Limb (tissue), 2 donors: ENCODE data around the gene DPEP2.
"Not testable (repeated sequence)": the region's sequence is repeated elsewhere in the genome, so short reads cannot be mapped to it uniquely, and the experiment has no call there.

Experiments used
- DNase-seq, 2 donors: peaks; one replicate each; pipeline ENCODE4 v3.0.0-alpha.2; 2016; ENCODE audit errors: extremely low spot score in 2 of 2

Gene DPEP2

DNA sequence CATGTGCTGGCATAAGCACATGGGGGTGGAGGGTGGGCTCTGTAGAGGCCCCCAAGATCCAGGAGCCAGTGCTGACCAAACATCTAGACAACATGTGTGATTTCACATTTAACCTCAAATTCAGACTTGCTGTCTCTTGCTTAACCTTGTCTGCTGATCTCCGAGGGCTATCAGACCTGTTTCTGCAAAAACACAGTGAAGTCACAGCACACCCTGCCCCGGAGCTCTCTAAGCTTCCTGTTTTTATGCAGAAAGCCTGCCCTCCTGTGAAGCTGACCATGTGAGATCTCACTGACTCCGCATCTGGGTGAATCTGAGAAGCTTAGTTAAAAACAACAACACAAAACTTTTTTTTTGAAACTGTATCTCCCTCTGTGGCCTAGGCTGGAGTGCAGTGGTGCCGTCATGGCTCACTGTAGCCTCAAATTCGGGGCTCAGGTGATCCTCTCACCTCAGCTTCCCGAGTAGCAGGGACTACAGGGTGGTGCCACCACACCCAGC, 6.6 kb upstream of the DPEP2 start:
- no peak for DNase-seq

DNA sequence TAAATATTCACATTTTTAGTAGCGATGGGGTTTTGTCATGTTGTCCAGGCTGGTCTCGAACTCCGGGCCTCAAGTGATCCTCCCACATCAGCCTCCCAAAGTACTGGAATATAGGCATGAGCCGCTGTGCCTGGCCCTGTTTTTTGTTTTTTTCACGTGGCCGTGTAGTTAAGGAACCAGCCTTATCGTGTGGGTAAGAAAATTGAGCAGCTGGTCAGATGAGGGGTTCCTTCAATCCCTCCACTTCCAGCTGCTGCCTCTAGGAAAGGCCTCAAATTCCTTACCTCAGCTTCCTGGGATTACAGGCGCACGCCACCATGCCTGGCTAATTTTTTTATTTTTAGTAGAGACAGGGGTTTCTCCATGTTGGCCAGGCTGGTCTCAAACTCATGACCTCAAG, 5.9 kb upstream of the DPEP2 start:
- DNase-seq: no peak

DNA sequence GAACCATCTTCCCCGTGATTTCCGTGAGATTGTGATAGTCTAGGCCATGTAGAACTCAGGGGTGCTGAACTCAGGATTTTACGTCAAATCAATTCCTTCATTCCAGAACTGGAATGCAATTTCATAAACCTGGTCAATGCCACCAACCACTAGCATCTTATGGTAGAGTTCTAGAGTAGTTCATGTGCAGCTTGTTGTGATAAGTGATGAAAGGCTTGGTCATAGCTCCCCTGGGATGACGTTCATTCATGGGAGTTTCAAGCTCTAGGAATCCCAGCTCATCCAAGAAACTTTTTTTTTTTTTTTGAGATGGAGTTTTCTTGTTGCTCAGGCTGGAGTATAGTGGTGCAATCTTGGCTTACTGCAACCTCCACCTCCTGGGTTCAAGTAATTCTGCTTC, 3.7 kb upstream of the DPEP2 start:
- no peak for DNase-seq

DNA sequence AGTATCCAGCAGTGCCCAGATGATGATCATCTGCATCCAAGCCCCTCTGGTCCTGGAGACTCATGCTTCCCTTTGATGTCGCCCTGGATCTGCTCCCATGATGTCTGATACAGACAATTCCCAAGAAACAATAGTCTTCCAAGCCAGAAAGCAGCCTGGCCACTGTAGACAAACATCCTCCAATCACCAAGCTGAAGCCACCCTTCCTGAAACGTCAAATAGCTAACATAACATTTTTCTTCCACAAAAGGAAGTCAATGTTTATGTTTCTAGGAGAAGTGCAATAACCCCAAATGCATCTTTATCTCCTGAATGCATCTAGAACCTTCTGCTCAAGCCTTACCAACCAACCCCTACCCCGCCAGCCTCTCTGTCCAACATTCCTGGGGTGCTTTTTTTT, 1.2 kb upstream of the DPEP2 start:
- no peak for DNase-seq

DNA sequence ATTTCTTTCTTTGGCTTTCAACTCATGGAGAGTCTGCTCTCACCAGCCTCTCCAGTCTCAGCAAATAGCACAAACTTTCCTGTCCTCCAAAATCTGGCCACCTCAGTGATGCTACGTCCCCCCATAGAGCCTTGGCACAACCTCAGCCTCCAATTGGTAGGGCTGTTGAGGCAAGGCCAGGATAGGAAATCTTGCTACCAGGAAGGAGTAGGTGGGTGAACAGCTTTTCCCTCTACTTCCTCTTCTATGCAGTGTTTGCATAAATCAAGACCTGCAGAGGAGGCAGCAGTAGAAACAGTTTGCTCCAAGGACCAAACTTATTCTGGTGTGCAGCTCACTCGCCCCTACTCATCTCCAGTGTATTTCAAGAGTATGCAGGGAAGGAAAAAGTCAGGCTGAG, 701 bp upstream of the DPEP2 start:
- DNase-seq: no peak

DNA sequence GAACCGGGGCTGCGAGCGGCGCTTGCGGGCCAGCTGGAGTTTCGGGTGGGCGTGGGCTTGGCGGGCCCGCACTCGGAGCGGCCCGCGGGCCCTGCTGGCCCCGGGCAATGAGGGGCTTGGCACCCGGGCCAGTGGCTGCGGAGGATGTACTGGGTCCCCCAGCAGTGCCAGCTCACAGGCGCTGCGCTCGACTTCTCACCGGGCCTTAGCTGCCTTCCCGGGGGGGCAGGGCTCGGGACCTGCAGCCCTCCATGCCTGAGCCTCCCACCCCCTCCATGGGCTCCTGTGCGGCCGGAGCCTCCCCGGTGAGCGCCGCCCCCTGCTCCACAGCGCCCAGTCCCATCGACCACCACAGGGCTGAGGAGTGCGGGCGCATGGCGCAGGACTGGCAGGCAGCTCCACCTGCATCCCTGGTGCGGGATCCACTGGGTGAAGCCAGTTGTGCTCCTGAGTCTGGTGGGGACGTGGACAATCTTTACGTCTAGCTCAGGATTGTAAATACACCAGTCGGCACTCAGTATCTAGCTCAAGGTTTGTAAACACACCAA, 979 bp downstream of the DPEP2 start:
- DNase-seq: not testable (repeated sequence)

DNA sequence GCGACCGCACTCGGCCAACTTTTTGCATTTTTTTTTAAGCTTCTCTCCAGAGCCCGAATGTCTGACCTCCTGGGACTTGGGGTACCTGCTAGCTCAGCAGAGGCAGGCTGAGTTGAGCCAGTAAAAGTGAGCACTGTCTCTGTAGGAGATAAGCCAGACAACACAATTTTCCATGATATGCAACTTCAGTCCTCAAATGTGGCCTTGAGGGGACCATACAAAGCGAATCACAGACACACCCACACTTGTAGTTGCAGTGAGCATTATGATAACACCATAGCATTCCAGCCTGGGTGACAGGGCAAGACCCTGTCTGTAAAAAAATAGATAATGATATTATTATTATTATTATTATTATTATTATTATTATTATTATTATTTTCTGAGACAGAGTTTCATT, 2.6 kb downstream of the DPEP2 start:
- DNase-seq: no peak

DNA sequence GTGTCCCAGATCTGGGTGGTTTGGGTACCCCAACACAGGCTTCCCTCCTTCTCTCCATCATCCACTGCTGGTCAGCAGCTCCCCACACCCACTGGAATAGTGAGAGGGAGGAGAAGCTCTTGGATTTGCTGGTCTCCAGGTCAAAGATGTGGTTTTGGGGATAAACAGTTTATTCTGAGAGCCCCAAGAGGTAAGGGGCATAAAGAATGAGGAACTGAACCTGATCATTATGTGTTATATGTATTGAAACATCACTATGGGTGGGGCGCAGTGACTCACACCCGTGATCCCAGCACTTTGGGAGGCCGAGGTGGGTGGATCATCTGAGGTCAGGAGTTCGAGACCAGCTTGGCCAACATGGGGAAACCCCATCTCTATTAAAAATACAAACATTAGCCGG, 3.9 kb downstream of the DPEP2 start:
- DNase-seq: no peak

DNA sequence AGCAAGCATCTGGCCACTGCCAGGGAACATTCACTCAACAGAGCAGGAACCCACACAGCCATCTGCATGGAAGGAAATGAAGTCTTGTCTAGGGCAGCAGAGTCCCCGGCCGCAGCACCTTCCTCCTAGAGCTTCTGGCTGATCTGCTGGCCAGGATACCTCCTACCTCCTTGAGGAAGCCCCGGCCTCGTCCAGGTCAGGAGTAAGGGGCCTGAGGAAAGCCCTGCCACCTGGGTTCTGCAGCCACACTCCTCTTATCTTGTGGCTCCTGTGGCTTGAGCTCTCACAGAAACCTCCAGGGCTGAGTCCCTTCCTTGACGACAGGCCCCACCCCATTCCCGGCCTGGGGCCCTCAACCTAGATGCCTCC, 5.3 kb downstream of the DPEP2 start:
- not testable (repeated sequence) for DNase-seq

DNA sequence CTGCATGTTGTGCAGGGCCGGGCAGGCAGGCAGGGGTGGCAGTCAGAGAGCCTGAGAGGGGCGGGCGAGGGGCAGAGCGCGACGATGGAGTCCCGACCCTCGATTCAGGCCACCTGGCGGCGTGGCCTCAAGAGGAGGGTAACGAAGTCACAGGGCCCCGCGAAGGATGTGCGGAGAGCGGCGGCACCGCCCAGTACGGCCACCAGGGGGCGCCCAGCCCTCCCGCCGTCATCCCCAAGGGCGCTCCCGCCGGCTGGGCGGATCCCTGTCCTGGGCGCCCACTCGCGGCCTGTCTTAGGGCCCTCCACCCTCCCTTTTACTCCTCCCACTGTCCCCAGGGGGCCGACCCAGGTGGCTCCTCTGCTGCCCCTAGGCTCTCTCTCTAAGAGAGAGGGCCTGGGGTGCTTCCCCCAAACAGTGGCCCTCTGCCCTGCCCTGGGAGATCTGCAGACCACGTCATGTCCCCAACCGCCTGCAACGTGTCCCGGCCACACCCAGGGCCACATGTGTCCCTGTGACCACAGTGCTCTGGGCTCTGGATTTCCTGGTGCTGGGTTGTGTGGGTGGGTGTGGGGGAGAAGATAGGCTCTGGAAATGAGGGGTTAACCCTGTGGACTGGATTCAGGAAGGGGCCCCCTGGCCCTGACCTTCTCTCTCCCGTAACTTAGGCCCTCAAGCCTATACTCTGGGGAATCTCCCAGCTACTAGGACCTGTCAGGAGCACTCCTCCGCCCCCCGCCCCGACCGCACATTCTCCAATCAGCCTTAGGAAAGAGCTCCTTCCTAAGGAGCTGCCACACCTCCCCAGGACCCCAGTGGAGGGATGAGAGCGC, 5.9 kb downstream of the DPEP2 start:
- peak; percentile 68 to 82 for DNase-seq

DNA sequence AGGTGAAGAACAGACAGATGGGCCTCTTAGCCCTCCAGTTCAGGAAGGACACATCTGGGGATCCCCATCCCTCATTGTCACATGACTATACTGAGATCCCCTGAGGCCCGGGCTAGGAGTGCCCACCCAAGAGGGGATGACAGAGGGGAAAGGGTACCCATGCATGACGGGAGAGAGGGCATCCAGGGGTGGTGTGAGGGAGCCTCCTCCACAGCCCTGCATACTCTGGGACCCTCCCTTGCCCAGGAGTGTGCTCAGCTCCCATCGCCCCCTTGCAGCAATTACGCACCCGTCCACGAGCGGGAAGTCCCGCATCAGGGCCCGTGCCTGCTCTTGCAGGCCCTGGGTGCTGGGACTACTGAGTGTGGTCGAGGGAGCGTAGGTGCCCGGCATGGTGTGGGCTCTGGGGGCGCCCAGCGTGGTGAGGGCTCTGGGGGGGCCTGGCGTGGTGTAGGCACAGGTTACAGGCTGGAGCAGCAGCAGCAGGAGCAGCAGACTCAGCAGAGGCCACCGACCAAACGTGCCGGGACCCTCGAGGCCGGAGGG, 6.5 kb downstream of the DPEP2 start:
- DNase-seq: no peak

DNA sequence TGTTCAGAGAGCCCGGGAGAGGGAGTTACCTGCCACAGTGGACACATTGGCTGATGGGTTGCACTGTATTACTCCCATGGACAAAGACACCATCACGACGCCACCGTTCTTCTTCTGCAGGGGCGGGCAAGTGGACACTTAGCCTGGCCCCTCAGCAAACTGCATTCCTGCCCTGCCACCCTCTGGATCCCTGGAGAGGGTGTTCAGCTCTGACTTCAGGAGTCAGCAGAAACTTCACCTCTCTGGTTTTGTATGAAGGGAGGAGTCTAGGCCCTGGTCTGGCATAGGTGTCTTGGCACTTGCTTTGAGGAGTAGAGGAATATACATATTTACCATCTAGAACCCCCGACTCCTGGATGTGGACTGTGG, 9.3 kb downstream of the DPEP2 start:
- DNase-seq: no peak

DNA sequence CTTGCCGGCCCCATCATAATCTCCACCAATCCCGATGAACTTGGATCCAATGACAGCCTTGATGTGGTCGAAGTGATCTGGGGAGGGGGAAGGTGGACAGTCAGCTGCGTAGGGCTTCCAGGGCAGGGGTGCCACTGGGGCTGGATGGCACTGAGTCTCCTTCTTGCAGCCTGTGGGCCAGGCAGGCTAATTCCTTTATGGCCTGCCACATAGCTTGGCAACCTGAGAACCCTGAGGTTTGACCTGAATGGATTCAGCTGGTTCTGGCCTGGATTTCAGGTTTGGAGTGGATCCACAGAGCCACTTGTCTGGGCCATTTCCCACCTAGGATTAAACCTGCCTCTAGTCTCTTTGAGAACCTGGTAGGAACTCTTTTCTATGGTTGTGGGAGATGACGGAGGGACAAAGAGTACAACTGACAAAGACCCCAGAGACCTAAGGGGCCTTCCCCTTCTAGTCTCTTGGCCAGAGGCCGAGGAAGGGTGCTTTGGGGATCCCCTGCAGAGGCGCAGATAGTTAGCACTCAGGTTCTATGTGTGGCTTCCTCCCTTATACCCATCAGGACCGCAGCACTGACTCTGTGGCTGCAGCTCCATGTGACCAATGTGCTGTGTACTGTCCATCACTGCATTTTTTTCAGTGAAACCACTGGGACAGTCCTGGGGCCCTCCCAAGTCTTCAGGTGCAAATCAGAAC, 9.8 kb downstream of the DPEP2 start:
- DNase-seq: no peak

DNA sequence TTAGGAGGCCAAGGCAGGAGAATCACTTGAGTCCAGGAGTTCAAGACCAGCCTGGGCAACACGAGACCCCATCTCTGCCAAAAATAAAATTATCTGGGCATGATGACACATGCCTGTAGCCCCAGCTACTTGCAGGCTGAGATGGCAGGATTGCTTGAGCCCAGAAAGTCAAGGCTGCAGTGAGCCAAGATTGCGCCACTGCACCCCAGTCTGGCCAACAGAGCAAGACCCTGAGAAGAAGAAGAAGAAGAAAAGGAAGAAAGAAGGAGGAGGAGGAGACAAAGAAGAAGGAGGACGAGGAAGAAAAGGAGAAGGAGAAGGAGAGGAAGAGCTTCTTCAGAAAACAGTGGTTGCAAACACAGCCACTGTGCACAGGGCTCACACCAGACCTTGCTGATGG, 10.6 kb downstream of the DPEP2 start:
- DNase-seq: no peak

DNA sequence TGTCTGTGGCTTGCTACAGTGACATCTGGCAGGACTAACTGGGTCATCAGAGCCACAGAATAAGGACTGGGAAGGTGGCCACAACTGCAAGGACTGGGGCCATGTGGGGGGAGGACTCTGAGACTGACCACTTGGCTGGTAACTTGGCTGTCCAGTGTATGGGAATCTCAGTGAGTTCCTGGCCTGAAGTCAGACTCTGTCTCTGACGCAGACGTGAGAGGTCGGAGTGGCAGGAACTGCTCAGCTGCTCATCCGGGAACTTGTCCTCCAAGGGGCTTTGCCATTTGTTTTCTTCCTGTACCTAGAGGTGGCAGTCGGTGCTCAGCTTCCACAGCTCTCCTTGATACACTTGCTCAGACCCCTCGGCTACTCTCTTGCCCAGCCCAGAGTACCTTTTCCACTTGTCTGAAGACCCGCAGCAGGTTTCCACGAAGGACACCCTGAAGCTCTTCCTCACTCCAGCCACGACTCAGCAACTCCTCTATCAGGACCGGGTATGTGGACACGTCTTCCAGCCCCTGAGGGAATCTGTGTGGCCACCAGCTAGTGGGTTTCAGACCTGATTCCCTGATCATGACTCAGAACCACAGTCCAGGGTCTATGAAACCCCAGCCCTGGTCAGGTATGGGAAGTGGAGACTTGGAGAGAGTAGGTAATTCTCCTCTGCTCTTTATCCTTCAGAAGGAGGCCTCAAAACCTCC, 11.7 kb downstream of the DPEP2 start:
- no peak for DNase-seq

DNA sequence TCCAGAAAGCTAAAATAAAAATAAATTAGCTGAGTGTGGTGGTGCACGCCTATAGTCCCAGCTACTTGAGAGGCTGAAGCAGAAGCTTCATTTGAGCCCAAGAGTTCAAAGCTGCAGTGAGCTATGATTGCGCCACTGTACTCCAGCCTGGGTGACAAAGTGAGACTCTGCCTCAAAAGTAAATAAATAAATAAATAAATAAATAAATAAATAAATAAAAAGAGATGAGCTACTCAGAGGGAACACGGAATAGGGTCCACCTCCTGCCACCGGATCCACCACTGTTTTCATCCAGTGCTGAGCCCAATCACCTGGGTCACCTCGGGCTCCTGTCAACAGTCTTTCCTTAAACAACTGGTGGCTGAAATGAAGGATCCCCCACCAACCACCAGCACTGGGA, 12.3 kb downstream of the DPEP2 start:
- no peak for DNase-seq

DNA sequence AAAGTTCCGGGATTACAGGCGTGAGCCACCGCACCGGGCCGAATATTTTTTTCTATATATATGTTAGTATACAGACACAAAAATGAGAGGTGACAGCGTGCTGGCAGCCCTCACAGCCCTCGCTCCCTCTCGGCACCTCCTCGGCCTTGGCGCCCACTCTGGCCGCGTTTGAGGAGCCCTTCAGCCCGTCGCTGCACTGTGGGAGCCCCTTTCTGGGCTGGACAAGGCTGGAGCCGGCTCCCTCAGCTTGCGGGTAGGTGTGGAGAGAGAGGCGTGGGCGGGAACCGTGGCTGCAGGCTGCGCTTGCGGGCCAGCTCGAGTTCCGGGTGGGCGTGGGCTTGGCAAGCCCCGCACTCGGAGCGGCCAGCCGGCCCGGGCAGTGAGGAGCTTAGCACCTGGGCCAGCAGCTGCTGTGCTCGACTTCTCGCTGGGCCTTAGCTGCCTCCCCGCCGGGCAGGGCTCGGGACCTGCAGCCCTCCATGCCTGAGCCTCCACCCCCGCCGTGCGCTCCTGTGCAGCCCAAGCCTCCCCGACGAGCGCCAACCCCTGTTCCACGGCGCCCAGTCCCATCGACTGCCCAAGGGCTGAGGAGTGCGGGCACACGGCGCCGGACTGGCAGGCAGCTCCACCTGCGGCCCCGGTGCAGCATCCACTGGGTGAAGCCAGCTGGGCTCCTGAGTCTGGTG, 17.1 kb downstream of the DPEP2 start:
- no peak for DNase-seq

DNA sequence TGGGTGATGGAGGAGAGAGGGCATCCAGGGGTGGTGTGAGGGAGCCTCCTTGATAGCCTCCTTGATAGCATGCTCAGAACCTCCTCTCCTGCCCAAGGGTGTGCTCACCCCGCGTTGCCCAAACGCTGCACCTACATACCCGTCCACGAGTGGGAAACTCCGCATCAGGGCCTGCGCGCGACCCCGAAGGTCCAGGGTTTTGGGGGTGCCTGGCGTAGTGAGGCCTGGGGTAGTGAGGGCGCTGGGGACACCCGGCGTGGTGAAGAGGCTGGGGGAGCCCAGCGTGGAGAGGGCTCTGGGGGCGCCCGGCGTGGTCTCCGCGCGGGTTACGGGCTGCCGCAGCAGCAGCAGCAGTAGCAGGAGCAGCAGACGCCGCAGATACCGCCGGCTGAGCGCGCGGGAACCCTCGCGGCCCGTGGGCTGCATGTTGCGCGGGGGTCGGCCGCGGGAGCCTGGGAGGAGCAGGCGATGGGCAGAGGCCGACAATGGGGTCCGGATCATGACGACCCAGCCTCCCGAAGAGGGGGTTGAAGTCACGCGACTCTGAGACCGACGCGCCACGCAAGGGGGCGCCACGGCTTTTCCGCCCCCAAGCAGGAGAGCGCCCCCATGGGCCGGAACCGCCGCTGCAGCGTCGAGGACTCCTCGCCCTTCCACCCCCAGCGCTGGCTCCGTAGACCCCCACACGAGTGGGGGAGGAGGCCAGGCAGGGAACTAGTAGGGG, 19.2 kb downstream of the DPEP2 start, which contains the start of gene DPEP3:
TSS of gene DPEP3 (minus strand) at position 545 of the 724 bp plus-strand sequence. CDS start at position 426, 119 bp downstream.
- DNase-seq: no peak

DNA sequence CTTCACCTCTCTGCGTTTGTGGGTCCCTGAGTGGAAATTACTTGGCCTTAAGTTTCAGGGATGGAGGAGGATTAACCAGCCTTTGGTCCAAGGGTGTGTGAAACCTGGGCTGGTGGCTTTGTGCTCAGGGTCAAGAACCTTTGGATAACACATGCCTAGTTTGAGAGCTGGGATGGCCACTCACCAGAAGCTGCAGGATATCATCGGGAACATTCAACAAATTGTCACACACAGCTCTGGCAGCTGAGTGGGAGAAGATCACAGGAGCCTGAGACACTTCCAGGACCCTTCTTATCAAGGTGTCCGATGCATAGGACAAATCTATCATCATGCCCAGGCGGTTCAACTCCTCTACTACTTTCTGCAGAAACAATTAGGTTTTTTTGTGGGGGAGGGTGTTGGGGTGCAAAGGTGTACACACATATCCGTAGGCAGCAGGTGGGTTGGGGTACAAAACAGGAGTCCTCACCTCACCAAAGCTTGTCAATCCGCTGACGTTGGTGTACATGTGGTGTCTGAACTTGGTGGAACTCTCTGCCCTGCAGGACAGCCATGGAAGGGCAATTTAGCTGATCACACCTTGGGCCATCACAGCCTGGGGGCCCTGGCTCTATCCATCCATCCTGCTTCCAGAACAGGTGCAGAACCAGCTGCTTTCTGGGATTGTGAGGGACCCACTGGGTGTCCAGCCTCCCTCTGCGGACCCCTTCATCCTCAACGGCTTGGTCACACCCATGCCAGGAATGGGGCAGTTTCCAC, 21.6 kb downstream of the DPEP2 start:
- DNase-seq: no peak

DNA sequence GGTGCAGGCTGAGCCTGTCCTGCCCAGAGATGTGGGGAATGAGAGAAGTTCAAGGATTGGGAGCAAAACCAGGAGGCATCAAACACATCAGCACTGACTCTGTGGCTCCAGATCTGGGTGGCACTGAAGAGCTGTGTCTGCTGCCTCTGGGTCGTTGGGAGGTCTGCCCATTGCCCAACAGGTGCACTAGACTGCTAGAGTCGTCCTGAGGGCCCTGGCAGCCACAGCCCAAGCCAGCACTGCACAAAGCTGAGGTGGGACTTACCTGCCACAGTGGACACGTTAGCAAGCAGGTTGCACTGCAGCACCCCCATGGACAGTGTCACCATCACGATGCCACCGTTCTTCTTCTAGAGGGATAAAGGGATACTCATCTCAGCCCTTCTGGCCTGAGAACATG, 22.3 kb downstream of the DPEP2 start:
- DNase-seq: no peak
